A549 treated with ZK216348 at 1 μM for 4 hours (cell line): Measurements from ENCODE around the gene SLC16A13. TPM values are rescaled to one million over a fixed set of nuclear protein-coding genes. Genes with fewer than 3 reads are reported as not detected.

Experiments
- total RNA-seq: library from RNA; stranded (reverse); fragments of 200-300 nt; extraction: Qiagen RNA extraction; gene quantifications from 5 replicates; pipeline ENCODE4 v1.2.3, GENCODE V29; 2022; ENCODE audit warnings: low read depth

SLC16A13 gene, protein sequence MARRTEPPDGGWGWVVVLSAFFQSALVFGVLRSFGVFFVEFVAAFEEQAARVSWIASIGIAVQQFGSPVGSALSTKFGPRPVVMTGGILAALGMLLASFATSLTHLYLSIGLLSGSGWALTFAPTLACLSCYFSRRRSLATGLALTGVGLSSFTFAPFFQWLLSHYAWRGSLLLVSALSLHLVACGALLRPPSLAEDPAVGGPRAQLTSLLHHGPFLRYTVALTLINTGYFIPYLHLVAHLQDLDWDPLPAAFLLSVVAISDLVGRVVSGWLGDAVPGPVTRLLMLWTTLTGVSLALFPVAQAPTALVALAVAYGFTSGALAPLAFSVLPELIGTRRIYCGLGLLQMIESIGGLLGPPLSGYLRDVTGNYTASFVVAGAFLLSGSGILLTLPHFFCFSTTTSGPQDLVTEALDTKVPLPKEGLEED
- 5.7 to 13.1 TPM (median 10.9 TPM) in 5 replicates for total RNA-seq

DNA sequence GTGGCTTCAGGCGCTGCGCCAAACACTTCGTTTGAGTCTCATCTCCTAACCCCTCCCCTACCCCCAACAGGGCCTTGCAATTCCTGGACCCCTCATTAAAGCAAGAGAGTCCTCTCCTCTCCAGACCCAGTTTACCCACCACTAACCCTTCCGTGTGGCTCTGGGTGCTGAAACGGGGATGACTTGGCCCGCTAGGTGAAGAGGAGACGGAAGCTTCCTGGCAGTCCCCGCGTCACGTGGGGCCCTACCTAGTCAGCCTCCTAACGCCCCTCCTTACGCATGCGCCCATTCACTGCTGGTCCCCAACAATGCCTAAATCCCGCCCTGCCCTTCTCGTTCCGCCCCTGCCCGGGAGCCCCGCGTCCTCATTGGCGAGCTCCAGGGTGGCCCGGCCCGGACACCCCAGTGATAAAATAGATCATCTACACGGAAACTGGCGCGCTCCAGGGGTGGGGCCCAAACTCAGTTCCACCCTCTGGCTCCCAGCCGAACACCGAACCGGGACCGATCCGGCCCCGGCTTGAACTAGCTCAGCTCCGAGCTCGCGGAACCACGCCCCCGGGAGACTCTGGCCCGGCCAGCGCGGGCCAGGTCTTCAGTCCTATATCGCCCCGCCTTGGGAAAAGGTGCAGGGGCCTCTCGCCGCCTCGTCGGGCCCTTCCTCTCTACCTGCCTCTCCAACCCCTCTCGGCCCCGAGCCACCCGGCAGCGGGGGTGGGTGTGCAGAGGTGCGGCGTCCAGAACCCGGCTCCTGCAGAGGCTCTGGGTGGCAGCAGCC, at the start of gene SLC16A13:
TSS of gene SLC16A13 (plus strand) at position 425 of the 778 bp plus-strand sequence. CDS start 368 bp downstream, outside the sequence.

DNA sequence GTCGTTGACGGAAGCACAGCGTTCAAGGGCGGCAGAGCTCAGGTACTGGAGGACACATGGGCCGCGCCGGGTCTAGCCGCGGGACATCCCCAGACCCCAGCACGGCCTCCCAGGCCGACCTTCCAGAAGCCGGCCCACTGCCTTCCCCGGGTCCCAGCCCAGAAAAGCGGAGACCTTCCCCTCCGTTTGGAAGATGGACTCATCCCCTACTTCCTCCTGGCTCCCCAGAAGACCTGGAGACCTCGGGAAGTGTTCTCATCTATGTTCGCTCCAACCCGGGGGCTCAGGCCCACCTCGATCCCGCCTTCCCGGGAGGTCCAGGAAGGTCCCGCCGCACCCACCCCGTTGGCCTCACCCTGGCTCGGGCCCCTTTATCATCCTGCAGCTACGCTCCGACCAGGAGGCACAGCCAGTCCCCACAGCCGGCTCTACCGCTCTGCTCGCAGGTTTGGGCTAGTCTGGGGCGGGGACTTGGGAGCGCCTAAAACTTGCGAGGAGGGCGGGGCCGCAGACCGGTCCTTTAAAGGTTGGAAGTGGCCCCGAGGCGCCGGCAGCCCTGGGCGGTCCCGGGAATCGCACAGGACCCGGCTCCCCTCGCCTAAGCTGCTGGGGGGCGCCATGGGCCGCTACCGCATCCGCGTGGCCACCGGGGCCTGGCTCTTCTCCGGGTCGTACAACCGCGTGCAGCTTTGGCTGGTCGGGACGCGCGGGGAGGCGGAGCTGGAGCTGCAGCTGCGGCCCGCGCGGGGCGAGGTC, 40.1 kb upstream of the SLC16A13 start, which contains the start of gene ALOX12:
TSS of gene ALOX12 (plus strand) at position 550 of the 756 bp plus-strand sequence. CDS start at position 619, 69 bp downstream.

DNA sequence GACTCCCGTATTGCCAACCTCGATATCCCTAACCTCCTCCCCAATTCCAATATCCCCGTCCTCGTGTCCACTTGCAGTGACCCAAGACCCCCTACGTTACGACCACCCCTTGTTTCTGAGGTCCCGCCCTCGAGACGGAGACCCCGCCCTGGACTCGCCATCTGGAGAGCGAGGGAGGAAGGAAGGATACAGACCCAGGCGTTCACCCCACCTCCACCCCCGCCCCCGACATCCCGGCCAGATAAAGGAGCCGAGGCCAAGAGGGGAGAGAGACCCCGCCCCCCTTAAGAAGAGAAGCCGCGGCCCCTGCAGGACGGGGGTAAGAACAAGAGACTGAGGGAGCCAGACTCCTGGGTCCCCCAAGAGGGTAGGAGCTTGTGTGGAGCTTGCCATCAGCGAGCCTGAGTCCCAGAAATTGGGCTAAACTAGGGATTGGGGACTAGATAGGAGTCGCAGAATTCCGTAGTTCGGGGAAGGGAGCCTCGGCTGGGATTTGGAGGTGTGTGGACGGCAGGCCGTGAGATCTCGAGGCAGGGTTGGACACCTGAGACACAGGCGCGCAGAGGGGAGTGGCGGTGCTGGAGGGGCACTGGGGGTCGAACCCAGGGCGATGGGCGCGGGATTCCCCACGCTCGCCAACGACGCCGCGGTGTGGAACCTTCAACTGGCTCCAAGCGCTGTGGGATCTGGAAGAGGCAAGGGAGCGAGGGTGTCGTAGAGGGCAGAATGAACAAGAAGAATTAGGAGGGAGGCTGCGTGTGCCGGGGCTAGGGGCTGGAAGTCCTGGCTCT, 12.8 kb upstream of the SLC16A13 start, which contains the start of gene BCL6B:
TSS of gene BCL6B (plus strand) at position 270 of the 791 bp plus-strand sequence. CDS start 622 bp downstream, outside the sequence.

DNA sequence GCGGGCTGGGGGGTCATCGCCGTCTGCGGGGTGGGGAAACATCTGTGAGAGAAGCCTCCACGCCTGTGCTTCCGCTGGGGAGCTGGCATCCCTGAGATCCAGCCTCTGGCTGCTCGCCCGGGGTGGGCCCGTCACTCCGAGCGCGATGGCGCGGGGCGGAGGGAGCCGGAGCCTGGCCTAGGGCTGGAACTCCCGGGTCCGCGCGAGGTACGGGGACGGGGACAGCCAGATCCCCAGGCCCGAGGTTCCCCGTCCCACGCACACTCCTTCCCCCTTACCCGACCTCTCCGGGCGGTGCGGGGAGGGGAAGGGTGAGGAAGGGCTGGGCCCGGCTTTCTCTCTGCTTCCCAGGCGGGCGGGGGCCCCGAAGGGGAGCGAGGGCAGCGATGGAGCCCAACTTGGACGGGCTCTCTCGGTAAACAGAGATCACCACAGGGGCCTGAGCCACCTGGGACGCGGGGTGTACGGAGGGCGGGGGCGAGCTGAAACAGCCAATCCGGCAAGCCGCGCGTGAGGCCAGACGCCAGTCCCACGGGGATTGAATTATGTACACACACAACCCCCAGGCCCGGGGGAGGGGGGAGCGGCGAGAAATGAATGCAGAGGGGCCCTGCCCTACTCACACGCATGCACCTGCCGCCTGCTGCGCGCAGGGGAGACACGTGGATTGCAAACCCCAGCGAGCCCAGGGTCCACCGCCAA, 7.8 kb downstream of the SLC16A13 start, which contains the start of gene SLC16A11:
TSS of gene SLC16A11 (minus strand) at position 596 of the 702 bp plus-strand sequence. CDS start at position 17, 579 bp downstream.

DNA sequence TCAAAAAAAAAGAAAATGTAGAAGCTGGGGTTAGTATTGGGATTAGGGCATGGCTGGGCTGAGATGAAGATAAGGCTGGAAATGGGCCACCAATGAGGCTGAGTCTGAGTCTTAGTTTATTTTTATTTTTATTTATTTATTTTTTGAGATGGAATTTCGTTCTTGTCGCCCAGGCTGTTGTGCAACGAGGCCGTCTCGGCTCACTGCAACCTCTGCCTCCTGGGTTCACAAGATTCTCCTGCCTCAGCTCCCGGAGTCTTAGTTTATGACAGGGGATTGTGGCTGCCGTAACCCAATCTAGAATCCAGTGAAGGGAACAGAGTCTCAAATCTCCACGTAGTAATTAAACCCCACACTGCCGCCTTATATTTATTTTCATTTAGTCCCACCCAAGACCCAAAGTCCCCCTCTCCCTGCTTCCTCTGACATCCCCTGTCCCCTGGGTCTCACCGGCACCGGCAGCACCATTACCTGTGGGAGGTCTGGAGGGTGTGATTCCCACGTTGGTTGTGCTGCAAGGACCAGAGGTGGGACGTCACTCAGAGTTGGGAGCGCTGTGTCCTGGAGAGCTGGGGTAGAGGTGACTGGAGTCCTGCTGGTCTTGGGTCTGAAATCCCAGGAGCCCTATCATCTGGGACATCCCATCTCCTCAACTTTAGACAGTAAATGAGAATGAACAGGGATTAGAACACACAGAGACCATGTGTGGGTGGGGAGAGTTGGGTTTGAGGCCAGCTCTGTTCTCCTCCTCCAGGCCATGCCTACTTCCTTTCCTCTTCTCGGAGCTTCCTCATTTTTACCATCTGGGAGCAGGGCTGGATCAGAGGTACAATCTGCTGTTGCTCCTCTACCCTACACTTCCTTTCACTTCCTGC, 44.0 kb downstream of the SLC16A13 start, which contains the start of gene CLEC10A:
TSS of gene CLEC10A (minus strand) at position 671 of the 875 bp plus-strand sequence. CDS start 1,439 bp downstream, outside the sequence.

Other genes with a start within 250 kb of the SLC16A13 start
- gene TEKT1, start 204.3 kb upstream of the SLC16A13 start, total RNA-seq = 0.12 to 0.21 TPM in 2 of 5 replicates, not detected in the others
- not detected in 5 replicates for gene ALOX12, start 40.0 kb upstream of the SLC16A13 start, total RNA-seq
- gene RNASEK, start 23.4 kb upstream of the SLC16A13 start, total RNA-seq = 408 to 509 TPM (median 429 TPM) in 5 replicates
- gene BCL6B, start 13.0 kb upstream of the SLC16A13 start, total RNA-seq = not detected in 5 replicates
- not detected in 5 replicates for gene SLC16A11, start 8.1 kb downstream of the SLC16A13 start, total RNA-seq
- not detected in 5 replicates for gene CLEC10A, start 44.2 kb downstream of the SLC16A13 start, total RNA-seq
- 0.17 TPM in 1 of 5 replicates, not detected in the others for gene ASGR2, start 78.8 kb downstream of the SLC16A13 start, total RNA-seq
- 0.69 to 2.2 TPM (median 1.1 TPM) in 5 replicates for gene ASGR1, start 143.4 kb downstream of the SLC16A13 start, total RNA-seq
- gene DLG4, start 183.8 kb downstream of the SLC16A13 start, total RNA-seq = 5.1 to 8.9 TPM (median 7.9 TPM) in 5 replicates
- gene ACADVL, start 183.9 kb downstream of the SLC16A13 start, total RNA-seq = 303 to 481 TPM (median 423 TPM) in 5 replicates
- 23.8 to 44.5 TPM (median 38.9 TPM) in 5 replicates for gene DVL2, start 198.5 kb downstream of the SLC16A13 start, total RNA-seq
- 82.5 to 108 TPM (median 92.1 TPM) in 5 replicates for gene PHF23, start 203.4 kb downstream of the SLC16A13 start, total RNA-seq
- gene GABARAP, start 206.4 kb downstream of the SLC16A13 start, total RNA-seq = 646 to 813 TPM (median 659 TPM) in 5 replicates
- 216 to 257 TPM (median 229 TPM) in 5 replicates for gene CTDNEP1, start 215.7 kb downstream of the SLC16A13 start, total RNA-seq
- gene ELP5, start 216.2 kb downstream of the SLC16A13 start, total RNA-seq = 101 to 153 TPM (median 123 TPM) in 5 replicates
- 0.29 to 2.9 TPM (median 1.6 TPM) in 5 replicates for gene CLDN7, start 226.5 kb downstream of the SLC16A13 start, total RNA-seq
- gene SLC2A4, start 245.7 kb downstream of the SLC16A13 start, total RNA-seq = 0.20 to 0.42 TPM (median 0.27 TPM) in 5 replicates